Measurements from ENCODE around the gene CMSS1.

DNA sequence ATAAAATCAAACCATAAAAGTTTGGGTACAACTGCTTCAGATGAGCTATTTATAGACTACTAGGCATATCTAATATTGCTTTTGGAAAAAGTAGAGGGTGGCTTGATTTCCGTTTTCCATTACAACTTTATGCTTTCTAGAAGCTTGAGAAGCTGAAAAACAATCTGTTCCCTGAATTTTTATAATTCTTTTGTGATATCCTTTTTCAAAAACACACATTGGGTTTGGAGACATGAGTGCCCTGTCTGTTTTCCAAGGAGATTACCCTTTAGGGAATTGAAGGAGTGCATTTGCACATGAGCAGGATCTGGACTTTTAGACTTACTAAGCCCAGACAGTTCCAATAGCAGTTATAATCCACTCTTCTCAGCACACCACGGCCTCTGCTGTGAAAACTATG, 346.1 kb downstream of the CMSS1 start:
- TF ChIP-seq POLR2AphosphoS5 (IDR thresholded peaks at IDR 0.05; ENCODE audit: low read depth, low read length) (no peak), FOXP2 (optimal IDR thresholded peaks at IDR 0.05; ENCODE audit: borderline replicate concordance, extremely low read depth, extremely low read length, insufficient read depth) (no peak), TAF1 (IDR thresholded peaks at IDR 0.05; ENCODE audit: borderline replicate concordance, insufficient read depth, low read length) (no peak), SIN3A (IDR thresholded peaks at IDR 0.05; ENCODE audit: borderline replicate concordance, insufficient read depth, low read length) (no peak)
- TF ChIP-seq, protein P1, sequence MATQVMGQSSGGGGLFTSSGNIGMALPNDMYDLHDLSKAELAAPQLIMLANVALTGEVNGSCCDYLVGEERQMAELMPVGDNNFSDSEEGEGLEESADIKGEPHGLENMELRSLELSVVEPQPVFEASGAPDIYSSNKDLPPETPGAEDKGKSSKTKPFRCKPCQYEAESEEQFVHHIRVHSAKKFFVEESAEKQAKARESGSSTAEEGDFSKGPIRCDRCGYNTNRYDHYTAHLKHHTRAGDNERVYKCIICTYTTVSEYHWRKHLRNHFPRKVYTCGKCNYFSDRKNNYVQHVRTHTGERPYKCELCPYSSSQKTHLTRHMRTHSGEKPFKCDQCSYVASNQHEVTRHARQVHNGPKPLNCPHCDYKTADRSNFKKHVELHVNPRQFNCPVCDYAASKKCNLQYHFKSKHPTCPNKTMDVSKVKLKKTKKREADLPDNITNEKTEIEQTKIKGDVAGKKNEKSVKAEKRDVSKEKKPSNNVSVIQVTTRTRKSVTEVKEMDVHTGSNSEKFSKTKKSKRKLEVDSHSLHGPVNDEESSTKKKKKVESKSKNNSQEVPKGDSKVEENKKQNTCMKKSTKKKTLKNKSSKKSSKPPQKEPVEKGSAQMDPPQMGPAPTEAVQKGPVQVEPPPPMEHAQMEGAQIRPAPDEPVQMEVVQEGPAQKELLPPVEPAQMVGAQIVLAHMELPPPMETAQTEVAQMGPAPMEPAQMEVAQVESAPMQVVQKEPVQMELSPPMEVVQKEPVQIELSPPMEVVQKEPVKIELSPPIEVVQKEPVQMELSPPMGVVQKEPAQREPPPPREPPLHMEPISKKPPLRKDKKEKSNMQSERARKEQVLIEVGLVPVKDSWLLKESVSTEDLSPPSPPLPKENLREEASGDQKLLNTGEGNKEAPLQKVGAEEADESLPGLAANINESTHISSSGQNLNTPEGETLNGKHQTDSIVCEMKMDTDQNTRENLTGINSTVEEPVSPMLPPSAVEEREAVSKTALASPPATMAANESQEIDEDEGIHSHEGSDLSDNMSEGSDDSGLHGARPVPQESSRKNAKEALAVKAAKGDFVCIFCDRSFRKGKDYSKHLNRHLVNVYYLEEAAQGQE (IDR thresholded peaks at IDR 0.05; ENCODE audit: insufficient read depth in 1 of 2, low read depth in 2 of 2, low read length in 2 of 2) = no peak
